Motor neuron (in vitro differentiated cells): ENCODE results near the gene AUTS2. TPM values are rescaled to one million over a fixed set of nuclear protein-coding genes. Genes with fewer than 3 reads are reported as not detected.

ENCODE experiments used
- ATAC-seq, 8 experiments: fragments of 200-7000 bp; cut with Tn5 transposase; replicated peaks in 6 of 8; 2 replicates each; pipeline ENCODE4 v1.8.0; 2021; ENCODE audit warnings: mild to moderate bottlenecking in 8 of 8, moderate library complexity in 8 of 8
- H3K27ac ChIP-seq, 2 donors: fragments of 250-450 bp; sonication (Bioruptor Pico); 2 replicates each; pipeline ENCODE4 v1.9.0; 2021; ENCODE audit warnings: antibody characterized with exemption in 2 of 2, mild to moderate bottlenecking in 2 of 2, moderate library complexity in 1 of 2
- H3K4me1 ChIP-seq, 2 donors: fragments of 250-450 bp; sonication (Bioruptor Pico); replicated peaks in 1 of 2; 2 replicates each; pipeline ENCODE4 v1.6.1; 2021; ENCODE audit warnings: antibody characterized with exemption in 2 of 2, mild to moderate bottlenecking in 2 of 2, moderate library complexity in 1 of 2
- H3K4me3 ChIP-seq, 5 donors: fragments of 250-450 bp; sonication (Bioruptor Pico); 2 replicates each; pipeline ENCODE4 v1.9.0; 2021; ENCODE audit warnings: antibody characterized with exemption in 5 of 5, mild to moderate bottlenecking in 5 of 5, moderate library complexity in 4 of 5
- WGBS, 10 experiments: fragments of 450-650 bp; shearing (Covaris generic); methylation state at CpG; one replicate each; pipeline ENCODE4 v1.0.0; 2022; 5-methylcytosine and 5-hydroxymethylcytosine counted together
- in situ Hi-C, 9 experiments: fragments of 400-800 bp; cut with MboI; loops; one replicate each; pipeline ENCODE4 v1.15.0; 2021; ENCODE audit warnings: low sequenced_read_pairs in 9 of 9, low pct_unique_long_range_greater_than_20kb in 2 of 9; ENCODE audit not compliant: unreplicated experiment in 9 of 9
- total RNA-seq, 8 experiments: library from RNA; unstranded; fragments of 300-600 nt; gene quantifications; 2 replicates each; pipeline versions ENCODE4 v1.2.3 to v1.2.4, GENCODE V29; 2022

The AUTS2 gene
- total RNA-seq, 8 experiments from 2014 or later, result 0.49 to 68.6 (median 32.2) TPM

GRCh38 chr7:69946901-69947300 lies 348.6 kb downstream of the AUTS2 start:
- peaks cover 6 to 25% of the 10 kb centered on the region in 2 donors for H3K4me1 ChIP-seq
- 20 to 100% (median 86%) methylated on average over 1 to 5 of the region's 5 CpGs; no CpG with 5 or more reads in 1 of the 10 experiments for WGBS, 10 experiments

GRCh38 chr7:69947998-69948397 lies 349.7 kb downstream of the AUTS2 start:
- WGBS, 10 experiments, result 79 to 100% (median 89%) methylated on average over 1 to 3 of the region's 3 CpGs; no CpG with 5 or more reads in 1 of the 10 experiments
- Histone ChIP-seq H3K4me1 (peaks cover 6 to 16% of the 10 kb centered on the region in 2 donors), H3K27ac (no peak overlapping the region), H3K4me3 (no peak overlapping the region)
- no peak for ATAC-seq
- in situ Hi-C loops, result no loop called here

More at GRCh38 chr7:69946901-69947300, 348.6 kb downstream of the AUTS2 start:
- no peak for ATAC-seq
- H3K27ac ChIP-seq, result no peak overlapping the region
- H3K4me3 ChIP-seq, result no peak overlapping the region
- in situ Hi-C loops, result no loop called here

GRCh38 chr7:69949122-69949521 lies 350.8 kb downstream of the AUTS2 start:
- peaks cover 1 to 18% of the 10 kb centered on the region in 2 donors for H3K4me1 ChIP-seq
- H3K4me3 ChIP-seq, result no peak overlapping the region
- WGBS, 10 experiments, result 0 to 100% (median 78%) methylated on average over 1 to 2 of the region's 2 CpGs; no CpG with 5 or more reads in 2 of the 10 experiments
- no peak overlapping the region for H3K27ac ChIP-seq
- in situ Hi-C loops, result no loop called here
- peak in 5 of 8 experiments; percentile 48 to 90 (median 75) for ATAC-seq

GRCh38 chr7:69951458-69951857 lies 353.2 kb downstream of the AUTS2 start:
- 56 to 88% (median 80%) methylated on average over 1 to 3 of the region's 3 CpGs; no CpG with 5 or more reads in 2 of the 10 experiments for WGBS, 10 experiments
- Histone ChIP-seq H3K4me3 (no peak overlapping the region), H3K27ac (no peak overlapping the region), H3K4me1 (peaks cover 0 to 16% of the 10 kb centered on the region in 2 donors)
- in situ Hi-C loops, result no loop called here
- ATAC-seq, result no peak

GRCh38 chr7:69953136-69954067 lies 355.1 kb downstream of the AUTS2 start:
- Histone ChIP-seq H3K27ac (no peak overlapping the region), H3K4me1 (peaks cover 0 to 16% of the 10 kb centered on the region in 2 donors), H3K4me3 (no peak overlapping the region)
- no peak for ATAC-seq
- 18 to 100% (median 61%) methylated on average over 1 to 5 of the region's 6 CpGs for WGBS, 10 experiments
- in situ Hi-C loops, result no loop called here

- ATAC-seq, result no peak
- H3K27ac ChIP-seq, result no peak overlapping the region
- H3K4me1 ChIP-seq, result peaks cover 9 to 27% of the 10 kb centered on the region in 2 donors
- H3K4me3 ChIP-seq, result no peak overlapping the region
- 51 to 100% (median 86%) methylated on average over 1 to 6 of the region's 6 CpGs; no CpG with 5 or more reads in 1 of the 10 experiments for WGBS, 10 experiments
- in situ Hi-C loops, result no loop called here
These were observed 358.3 kb downstream of the AUTS2 start for GRCh38 chr7:69956541-69956940.

- H3K4me3 ChIP-seq, result no peak overlapping the region
- no peak for ATAC-seq
- H3K27ac ChIP-seq, result no peak overlapping the region
- in situ Hi-C loops, result no loop called here
- 44 to 90% (median 83%) methylated on average over 1 to 2 of the region's 2 CpGs; no CpG with 5 or more reads in 1 of the 10 experiments for WGBS, 10 experiments
- H3K4me1 ChIP-seq, result peaks cover 19 to 38% of the 10 kb centered on the region in 2 donors
These were observed 359.4 kb downstream of the AUTS2 start for GRCh38 chr7:69957661-69958060.

GRCh38 chr7:69959789-69960499 lies 361.7 kb downstream of the AUTS2 start:
- peak in 7 of 8 experiments; percentile 26 to 91 (median 89) for ATAC-seq
- peaks cover 29 to 40% of the 10 kb centered on the region in 2 donors for H3K4me1 ChIP-seq
- no peak overlapping the region for H3K4me3 ChIP-seq
- 33 to 100% (median 58%) methylated on average over 1 to 3 of the region's 3 CpGs; no CpG with 5 or more reads in 1 of the 10 experiments for WGBS, 10 experiments
- in situ Hi-C loops, result no loop called here
- H3K27ac ChIP-seq, result no peak overlapping the region

- in situ Hi-C loops, result no loop called here
- Histone ChIP-seq H3K4me1 (peaks cover 29 to 40% of the 10 kb centered on the region in 2 donors), H3K4me3 (no peak overlapping the region), H3K27ac (no peak overlapping the region)
- no peak for ATAC-seq
These were observed 363.2 kb downstream of the AUTS2 start for GRCh38 chr7:69961436-69961835.

- Histone ChIP-seq H3K4me3 (no peak overlapping the region), H3K27ac (peak overlapping the region in 1 of 2 donors; percentile 16), H3K4me1 (peaks cover 35 to 45% of the 10 kb centered on the region in 2 donors)
- WGBS, 10 experiments, result 0 to 49% (median 19%) methylated on average over 1 to 6 of the region's 6 CpGs; no CpG with 5 or more reads in 1 of the 10 experiments
- peak in 6 of 8 experiments; percentile 36 to 53 (median 51) for ATAC-seq
- in situ Hi-C loops, result no loop called here
These were observed 364.2 kb downstream of the AUTS2 start for GRCh38 chr7:69962186-69963065.

- no peak overlapping the region for H3K27ac ChIP-seq
These were observed 365.1 kb downstream of the AUTS2 start for GRCh38 chr7:69963393-69963792.

More at GRCh38 chr7:69963393-69963792, 365.1 kb downstream of the AUTS2 start:
- no peak for ATAC-seq
- in situ Hi-C loops, result no loop called here
- Histone ChIP-seq H3K4me1 (peaks cover 45 to 55% of the 10 kb centered on the region in 2 donors), H3K4me3 (no peak overlapping the region)
- 33 to 100% (median 88%) methylated on average over 1 to 2 of the region's 2 CpGs; no CpG with 5 or more reads in 4 of the 10 experiments for WGBS, 10 experiments
